ENCODE data around the gene SF3B4.

- TF ChIP-seq CTCF (IDR thresholded peaks at IDR 0.05) (no peak), ZFX (IDR thresholded peaks at IDR 0.05; ENCODE audit: borderline replicate concordance) (no peak)
Measured at GRCh38 chr1:149887456-149888246, 40.0 kb downstream of the SF3B4 start.

Measured in 22Rv1 (cell line).